ENCODE results near the gene RDH11. TPM values are rescaled to one million over a fixed set of nuclear protein-coding genes. Genes with fewer than 3 reads are reported as not detected.

Gene RDH11
- total and polyA plus RNA-seq, 10 of the 15 experiments (the other 5 are each of a cell fraction or from before 2014, with no cell fraction given), result 49.7 to 161 (median 77.2) TPM

GRCh38 chr14:67694791-67695393, 672 bp downstream of the RDH11 start:
- peaks cover 22% of the 10 kb centered on the region for H3K79me2 ChIP-seq (ENCODE audit: control insufficient read depth, insufficient read depth, low read length)
- no peak for TF ChIP-seq PML (IDR thresholded peaks at IDR 0.05; ENCODE audit: low read length)
- TF ChIP-seq FOXM1 (IDR thresholded peaks at IDR 0.05; ENCODE audit: low read depth, low read length), result no peak
- TF ChIP-seq GABPA (IDR thresholded peaks at IDR 0.05; ENCODE audit: low read depth), result no peak
- TF ChIP-seq PBX3 (IDR thresholded peaks at IDR 0.05; ENCODE audit: insufficient replicate concordance, low read depth, low read length), result peak; percentile 71
- TF ChIP-seq EP300 (IDR thresholded peaks at IDR 0.05; ENCODE audit: borderline replicate concordance in 1 of 2, control insufficient read depth in 1 of 2, low read depth in 2 of 2, low read length in 2 of 2), result no peak
- TF ChIP-seq HDGF (IDR thresholded peaks at IDR 0.05), result 0 out of 2 replicates have a peak, but pooled peaks have one; percentile 63
- TF ChIP-seq TARDBP (IDR thresholded peaks at IDR 0.05; ENCODE audit: borderline replicate concordance), result no peak
- TF ChIP-seq MTA3 (IDR thresholded peaks at IDR 0.05; ENCODE audit: borderline replicate concordance, low read length), result no peak
- no peak for TF ChIP-seq EED (IDR thresholded peaks at IDR 0.05; ENCODE audit: low read depth)
- 0 out of 2 replicates have a peak, but pooled peaks have one; percentile 10 for TF ChIP-seq JUNB (IDR thresholded peaks at IDR 0.05)
- TF ChIP-seq CREM (IDR thresholded peaks at IDR 0.05; ENCODE audit: low read depth), result peak; percentile 14; the same call in 1 of the 2 replicates
- TF ChIP-seq IKZF2 (IDR thresholded peaks at IDR 0.05), result peak in 1 of 2 experiments; percentile 29; a peak in 1 of 4 replicates
- 0 out of 2 replicates have a peak, but pooled peaks have one; percentile 20 for TF ChIP-seq SMAD5 (IDR thresholded peaks at IDR 0.05; ENCODE audit: low read depth)
- TF ChIP-seq NFYA (IDR thresholded peaks at IDR 0.05; ENCODE audit: borderline replicate concordance, low read depth, low read length), result peak; percentile 71; the same call in 1 of the 2 replicates
- 0 out of 2 replicates have a peak, but pooled peaks have one; percentile 30 for TF ChIP-seq RUNX3 (IDR thresholded peaks at IDR 0.05; ENCODE audit: low read length)
- 0 out of 2 replicates have a peak, but pooled peaks have one; percentile 28 for TF ChIP-seq ZBED1 (IDR thresholded peaks at IDR 0.05; ENCODE audit: borderline replicate concordance)
- TF ChIP-seq LARP7 (IDR thresholded peaks at IDR 0.05), result no peak
- no peak for TF ChIP-seq EZH2 (IDR thresholded peaks at IDR 0.05; ENCODE audit: borderline replicate concordance, control insufficient read depth, low read depth, low read length)
- no peak; the same call in 1 of the 2 replicates for TF ChIP-seq MTA2 (IDR thresholded peaks at IDR 0.05; ENCODE audit: low read depth)
- TF ChIP-seq IRF5 (IDR thresholded peaks at IDR 0.05; ENCODE audit: borderline replicate concordance), result no peak
- TF ChIP-seq HDAC2 (IDR thresholded peaks at IDR 0.05), result no peak
- TF ChIP-seq FOS (IDR thresholded peaks at IDR 0.05; ENCODE audit: borderline replicate concordance, extremely low read depth, insufficient read length), result peak; percentile 15
- TF ChIP-seq EGR1 (IDR thresholded peaks at IDR 0.05; ENCODE audit: borderline replicate concordance in 1 of 2, low read depth in 2 of 2, low read length in 2 of 2), result no peak

More at GRCh38 chr14:67694791-67695393, 672 bp downstream of the RDH11 start:
- SMC1A ChIA-PET (ENCODE audit: uncharacterized antibody, unreplicated experiment), result interaction anchor here (1.0 to 5.0 kb wide), 11 partner anchors 9 to 335 kb away, joined by 3 to 41 read pairs (median 9); partner anchors contain the start of genes ATP6V1D, EIF2S1, PIGH and VTI1B
- H3K27me3 ChIP-seq (replicated peaks in 1 of 2; ENCODE audit: control insufficient read depth in 2 of 2, insufficient read depth in 2 of 2, low read length in 1 of 2), result no peaks in the 10 kb centered on the region
- H2AFZ ChIP-seq (ENCODE audit: control insufficient read depth, low read depth, low read length), result peak overlapping the region; percentile 88
- in situ Hi-C loops (cut with MboI), result no loop called here
- FAIRE-seq (peak; percentile 78), DNase-seq (ENCODE audit: low read depth, low spot score) (peak; percentile 76), ATAC-seq (peak; percentile 97)
- POLR2A ChIA-PET, result interaction anchor here (1.0 to 7.9 kb wide), 15 partner anchors 9 to 207 kb away, joined by 3 to 71 read pairs (median 5); partner anchors contain the start of genes PIGH, TMEM229B and VTI1B
- intact Hi-C loops (cut with micrococcal nuclease; ENCODE audit: unreplicated experiment), result loop anchor here (2.0 kb wide), 1 partner anchor 14 kb away; no protein-coding TSS in a partner anchor
- CTCF ChIA-PET, result interaction anchor here (0.6 to 6.3 kb wide), 14 partner anchors 9 to 1093 kb away, joined by 4 to 72 read pairs (median 6); partner anchors contain the start of genes ARG2, PIGH and RDH12
- H3K4me1 ChIP-seq (ENCODE audit: control insufficient read depth, insufficient read depth, low read length), result no peaks in the 10 kb centered on the region
- RAD21 ChIA-PET (ENCODE audit: unreplicated experiment), result interaction anchor here (0.9 to 5.3 kb wide), 7 partner anchors 9 to 109 kb away, joined by 3 to 56 read pairs (median 6); no protein-coding TSS in a partner anchor
- peaks cover 4 to 12% of the 10 kb centered on the region in 2 experiments for H3K36me3 ChIP-seq (ENCODE audit: control insufficient read depth in 2 of 2, insufficient read depth in 2 of 2, low read length in 1 of 2)
- H4K20me1 ChIP-seq (ENCODE audit: control insufficient read depth, insufficient read depth), result no peaks in the 10 kb centered on the region
- H3K9me3 ChIP-seq (replicated peaks; ENCODE audit: control insufficient read depth, insufficient read depth, low read length), result no peaks in the 10 kb centered on the region
- peak overlapping the region; percentile 97 for H3K4me3 ChIP-seq
- peak overlapping the region; percentile 63 for H3K4me2 ChIP-seq (ENCODE audit: control insufficient read depth, insufficient read depth)
- WGBS (ENCODE audit: insufficient coverage, insufficient replicate concordance, low lambda C conversion rate, missing lambda C conversion rate), result 1% methylated on average over 21 of the region's 21 CpGs
- peak overlapping the region; percentile 88 for H3K27ac ChIP-seq (ENCODE audit: control insufficient read depth, insufficient read depth)
- H3K9ac ChIP-seq (ENCODE audit: control insufficient read depth, insufficient read depth, low read length), result peak overlapping the region; percentile 85
- TSS peak; percentile 96 for BruUV-seq (replicated peaks)
